Bronchial epithelial cell (primary cell): ENCODE measurements around the gene PYGB. TPM values are rescaled to one million over a fixed set of nuclear protein-coding genes. Genes with fewer than 3 reads are reported as not detected.

Experiments used
- DNase-seq: peaks from one replicate; pipeline ENCODE4 v3.0.0-alpha.2; 2010; ENCODE audit warnings: low read depth
- FAIRE-seq: peaks from 2 replicates; lab custom pipeline; 2011; peaks lifted over from hg19 to GRCh38; lab: Jason Lieb, UNC
- H3K27me3 ChIP-seq: 2 replicates; pipeline ENCODE4 v1.5.1; 2011; ENCODE audit warnings: low read length; ENCODE audit not compliant: control insufficient read depth, insufficient read depth
- H3K36me3 ChIP-seq: 2 replicates; pipeline ENCODE4 v1.5.1; 2011; ENCODE audit warnings: low read length; ENCODE audit not compliant: control insufficient read depth, insufficient read depth
- H3K4me3 ChIP-seq: 2 replicates; pipeline ENCODE4 v1.5.1; 2011; ENCODE audit warnings: mild to moderate bottlenecking, low read depth, low read length, control low read depth
- CTCF ChIP-seq: IDR thresholded peaks from 2 replicates; pipeline ENCODE4 v1.5.1; 2011; ENCODE audit warnings: mild to moderate bottlenecking, moderate library complexity, low read length, control low read depth, inconsistent platforms; ENCODE audit not compliant: insufficient read depth, severe bottlenecking
- total RNA-seq: library from RNA; depleted of rRNA; stranded (reverse); fragments of >200 nt; gene quantifications from 2 replicates; pipeline ENCODE4 v1.2.1, GENCODE V29; 2014

Gene PYGB
- total RNA-seq, 1 donor from 2014 or later: 213 TPM

GRCh38 chr20:25323496-25324246 lies 75.8 kb downstream of the PYGB start:
- no peak for TF ChIP-seq CTCF
- Histone ChIP-seq H3K4me3 (no peak overlapping the region), H3K36me3 (peaks cover 1% of the 10 kb centered on the region), H3K27me3 (no peaks in the 10 kb centered on the region)
- FAIRE-seq: no peak
- DNase-seq: no peak

GRCh38 chr20:25324412-25324811 lies 76.5 kb downstream of the PYGB start:
- H3K4me3 ChIP-seq: no peak overlapping the region

GRCh38 chr20:25325073-25325472 lies 77.2 kb downstream of the PYGB start:
- TF ChIP-seq CTCF: no peak
- Histone ChIP-seq H3K27me3 (no peaks in the 10 kb centered on the region), H3K36me3 (peaks cover 3% of the 10 kb centered on the region), H3K4me3 (no peak overlapping the region)
- no peak for DNase-seq
- no peak for FAIRE-seq

More at GRCh38 chr20:25324412-25324811, 76.5 kb downstream of the PYGB start:
- H3K36me3 ChIP-seq: peaks cover 3% of the 10 kb centered on the region
- no peak for DNase-seq
- no peaks in the 10 kb centered on the region for H3K27me3 ChIP-seq
- no peak for FAIRE-seq
- TF ChIP-seq CTCF: no peak

GRCh38 chr20:25325997-25326396 lies 78.1 kb downstream of the PYGB start:
- FAIRE-seq (no peak), DNase-seq (no peak)
- no peak for TF ChIP-seq CTCF
- peaks cover 3% of the 10 kb centered on the region for H3K36me3 ChIP-seq
- H3K27me3 ChIP-seq: no peaks in the 10 kb centered on the region
- no peak overlapping the region for H3K4me3 ChIP-seq

- DNase-seq: no peak
- TF ChIP-seq CTCF: no peak
- Histone ChIP-seq H3K36me3 (peaks cover 2% of the 10 kb centered on the region), H3K27me3 (no peaks in the 10 kb centered on the region), H3K4me3 (no peak overlapping the region)
- FAIRE-seq: no peak
Measured at GRCh38 chr20:25327521-25328235, 79.8 kb downstream of the PYGB start.
